COLO668 (cell line): ENCODE data around the gene NCL.
"Not testable (repeated sequence)": the region's sequence is repeated elsewhere in the genome, so short reads cannot be mapped to it uniquely, and the experiment has no call there.

Experiments used
- DNase-seq: peaks from one replicate; lab custom pipeline; 2025; ENCODE audit not compliant: unreplicated experiment; lab: John Stamatoyannopoulos, UW

NCL gene

GRCh38 chr2:231407686-231408085 is 56.6 kb downstream of the NCL start:
- DNase-seq, result not testable (repeated sequence)

DNA sequence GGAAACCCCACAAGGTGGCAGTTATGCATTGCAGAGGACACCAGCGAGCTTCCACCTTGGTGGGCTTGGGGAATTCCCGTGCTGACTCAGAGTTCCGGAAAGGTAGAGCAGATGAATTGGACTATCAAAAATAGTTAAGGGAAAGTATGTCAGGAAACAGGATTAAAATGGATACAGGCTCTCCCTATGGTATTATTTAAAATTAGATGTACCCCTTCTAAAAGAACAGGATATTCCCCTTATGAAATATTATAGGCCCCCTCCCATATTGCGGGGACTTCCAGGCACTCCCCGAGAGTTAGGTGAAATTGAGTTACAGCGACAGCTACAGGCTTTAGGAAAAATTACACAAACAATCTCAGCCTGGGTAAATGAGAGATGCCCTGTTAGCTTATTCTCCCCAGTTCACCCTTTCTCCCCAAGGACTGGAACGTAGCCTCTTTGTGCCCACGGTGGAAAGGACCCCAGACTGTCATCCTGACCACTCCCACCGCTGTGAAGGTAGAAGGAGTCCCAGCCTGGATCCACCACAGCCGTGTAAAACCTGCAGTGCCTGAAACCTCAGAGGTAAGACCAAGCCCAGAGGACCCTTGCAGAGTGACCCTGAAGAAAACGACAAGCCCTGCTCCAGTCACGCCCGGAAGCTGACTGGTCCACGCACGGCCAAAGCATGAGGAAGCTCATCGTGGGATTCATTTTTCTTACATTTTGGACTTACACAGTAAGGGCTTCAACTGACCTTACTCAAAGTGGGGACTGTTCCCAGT is 58.5 kb downstream of the NCL start:
- not testable (repeated sequence) for DNase-seq

DNA sequence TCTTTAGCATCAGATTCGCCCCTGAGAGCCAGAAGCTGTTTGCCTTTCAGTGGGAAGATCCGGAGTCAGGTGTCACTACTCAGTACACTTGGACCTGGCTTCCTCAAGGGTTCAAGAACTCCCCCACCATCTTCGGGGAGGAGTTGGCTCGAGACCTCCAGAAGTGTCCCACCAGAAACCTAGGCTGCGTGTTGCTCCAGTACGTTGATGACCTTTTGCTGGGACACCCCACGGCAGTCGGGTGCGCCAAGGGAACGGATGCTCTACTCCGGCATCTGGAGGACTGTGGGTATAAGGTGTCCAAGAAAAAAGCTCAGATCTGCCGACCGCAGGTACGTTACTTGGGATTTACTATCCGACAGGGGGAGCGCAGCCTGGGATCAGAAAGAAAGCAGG is 60.1 kb downstream of the NCL start:
- DNase-seq, result not testable (repeated sequence)
